ENCODE results near the gene KPNB1. TPM values are rescaled to one million over a fixed set of nuclear protein-coding genes. Genes with fewer than 3 reads are reported as not detected.

Gene KPNB1
- total RNA-seq, 4 donors from 2014 or later, result 134 to 207 (median 170) TPM

- H3K27me3 ChIP-seq, result no peaks in the 10 kb centered on the region
- intact Hi-C loops (cut with DNase I), result no loop called here
- H3K36me3 ChIP-seq, result peaks cover 21 to 26% of the 10 kb centered on the region in 2 donors
- TF ChIP-seq CTCF (IDR thresholded peaks at IDR 0.05) (no peak), POLR2A (IDR thresholded peaks at IDR 0.05) (no peak)
- no peak overlapping the region for H3K27ac ChIP-seq
- H3K9me3 ChIP-seq, result no peaks in the 10 kb centered on the region
- WGBS, 2 donors, result 90 to 92% methylated on average over 4 of the region's 4 CpGs
- H3K4me3 ChIP-seq (replicated peaks in 1 of 3), result no peak overlapping the region
- no peak for DNase-seq
- H3K4me1 ChIP-seq, result peaks cover 0 to 3% of the 10 kb centered on the region in 2 donors
These were observed 36.0 kb downstream of the KPNB1 start for GRCh38 chr17:47685556-47686275.

- DNase-seq, result no peak
- Histone ChIP-seq H3K27ac (no peak overlapping the region), H3K27me3 (no peaks in the 10 kb centered on the region), H3K4me3 (replicated peaks in 1 of 3) (no peak overlapping the region), H3K9me3 (no peaks in the 10 kb centered on the region), H3K36me3 (peaks cover 15 to 21% of the 10 kb centered on the region in 2 donors), H3K4me1 (no peaks in the 10 kb centered on the region)
- 81 to 87% methylated on average over 1 of the region's 1 CpG for WGBS, 2 donors
- intact Hi-C loops (cut with DNase I), result no loop called here
- TF ChIP-seq POLR2A (IDR thresholded peaks at IDR 0.05) (no peak), CTCF (IDR thresholded peaks at IDR 0.05) (no peak)
These were observed 36.5 kb downstream of the KPNB1 start for GRCh38 chr17:47686276-47686635.

- Histone ChIP-seq H3K27ac (no peak overlapping the region), H3K9me3 (no peaks in the 10 kb centered on the region), H3K36me3 (peaks cover 10 to 15% of the 10 kb centered on the region in 2 donors), H3K4me1 (no peaks in the 10 kb centered on the region), H3K27me3 (no peaks in the 10 kb centered on the region), H3K4me3 (replicated peaks in 1 of 3) (no peak overlapping the region)
- no peak for DNase-seq
- TF ChIP-seq POLR2A (IDR thresholded peaks at IDR 0.05) (no peak), CTCF (IDR thresholded peaks at IDR 0.05) (no peak)
- intact Hi-C loops (cut with DNase I), result no loop called here
- 90 to 92% methylated on average over 7 of the region's 7 CpGs for WGBS, 2 donors
These were observed 37.1 kb downstream of the KPNB1 start for GRCh38 chr17:47686664-47687327.

- Histone ChIP-seq H3K27ac (no peak overlapping the region), H3K4me3 (replicated peaks in 1 of 3) (no peak overlapping the region), H3K4me1 (no peaks in the 10 kb centered on the region), H3K36me3 (peaks cover 5 to 10% of the 10 kb centered on the region in 2 donors), H3K27me3 (no peaks in the 10 kb centered on the region), H3K9me3 (no peaks in the 10 kb centered on the region)
- no peak for TF ChIP-seq CTCF (IDR thresholded peaks at IDR 0.05)
- TF ChIP-seq POLR2A (IDR thresholded peaks at IDR 0.05), result no peak
- intact Hi-C loops (cut with DNase I), result no loop called here
- no peak for DNase-seq
These were observed 37.6 kb downstream of the KPNB1 start for GRCh38 chr17:47687328-47687690.

- DNase-seq, result no peak
- intact Hi-C loops (cut with DNase I), result no loop called here
These were observed 38.0 kb downstream of the KPNB1 start for GRCh38 chr17:47687748-47688147.

More at GRCh38 chr17:47687748-47688147, 38.0 kb downstream of the KPNB1 start:
- Histone ChIP-seq H3K27me3 (no peaks in the 10 kb centered on the region), H3K36me3 (peaks cover under 1 to 6% of the 10 kb centered on the region in 2 donors), H3K4me1 (peaks cover 0 to 4% of the 10 kb centered on the region in 2 donors), H3K4me3 (replicated peaks in 1 of 3) (no peak overlapping the region), H3K27ac (no peak overlapping the region), H3K9me3 (no peaks in the 10 kb centered on the region)
- TF ChIP-seq CTCF (IDR thresholded peaks at IDR 0.05) (no peak), POLR2A (IDR thresholded peaks at IDR 0.05) (no peak)
- WGBS, 2 donors, result 75 to 100% methylated on average over 1 of the region's 1 CpG

All from thyroid gland (tissue), 4 donors.